KMS-11 (cell line): Measurements from ENCODE around the gene ICAM1.

Experiments used
- H2AFZ ChIP-seq: fragments of 200-600 bp; sonication (generic); 2 replicates; pipeline ENCODE4 v1.6.1; 2016; ENCODE audit warnings: antibody characterized with exemption, mixed run types, low read depth
- H3K27ac ChIP-seq: fragments of 200-600 bp; sonication (generic); 2 replicates; pipeline ENCODE4 v1.6.1; 2016; ENCODE audit warnings: mild to moderate bottlenecking, mixed run types
- H3K27me3 ChIP-seq: fragments of 200-600 bp; sonication (generic); 2 replicates; pipeline ENCODE4 v1.6.1; 2017; ENCODE audit warnings: mild to moderate bottlenecking, low read depth, mixed run types, moderate library complexity; ENCODE audit not compliant: insufficient read depth
- H3K36me3 ChIP-seq: fragments of 200-600 bp; sonication (generic); 2 replicates; pipeline ENCODE4 v1.6.1; 2017; ENCODE audit warnings: mild to moderate bottlenecking, mixed run types; ENCODE audit not compliant: insufficient read depth
- H3K4me1 ChIP-seq: fragments of 200-600 bp; sonication (generic); 2 replicates; pipeline ENCODE4 v1.6.1; 2016; ENCODE audit warnings: mild to moderate bottlenecking, low read depth, mixed run types; ENCODE audit not compliant: poor library complexity, severe bottlenecking
- H3K4me2 ChIP-seq: fragments of 200-600 bp; sonication (generic); 2 replicates; pipeline ENCODE4 v1.7.0; 2016; ENCODE audit warnings: mild to moderate bottlenecking, mixed run types
- H3K4me3 ChIP-seq: fragments of 200-600 bp; sonication (generic); IDR thresholded peaks from 2 replicates; pipeline ENCODE4 v1.6.1; 2017; ENCODE audit warnings: low read depth, low read length, mixed read lengths; ENCODE audit not compliant: insufficient read depth
- H3K79me2 ChIP-seq: fragments of 200-600 bp; sonication (generic); 2 replicates; pipeline ENCODE4 v1.6.1; 2016; ENCODE audit warnings: low read depth, mixed run types; ENCODE audit not compliant: insufficient read depth
- H3K9ac ChIP-seq: fragments of 200-600 bp; sonication (generic); 2 replicates; pipeline ENCODE4 v1.6.1; 2016; ENCODE audit warnings: mild to moderate bottlenecking, mixed run types
- H4K20me1 ChIP-seq: fragments of 200-600 bp; sonication (generic); 2 replicates; pipeline ENCODE4 v1.6.1; 2016; ENCODE audit warnings: mild to moderate bottlenecking, mixed run types; ENCODE audit not compliant: insufficient read depth
- TF ChIP-seq, protein P1 (sequence below): fragments of 200-600 bp; sonication (generic); conservative IDR thresholded peaks from 2 replicates; pipeline ENCODE4 v1.6.1; 2017; ENCODE audit warnings: low read depth, mild to moderate bottlenecking, antibody characterized with exemption, low read length, moderate library complexity, mixed read lengths

ICAM1 gene

DNA sequence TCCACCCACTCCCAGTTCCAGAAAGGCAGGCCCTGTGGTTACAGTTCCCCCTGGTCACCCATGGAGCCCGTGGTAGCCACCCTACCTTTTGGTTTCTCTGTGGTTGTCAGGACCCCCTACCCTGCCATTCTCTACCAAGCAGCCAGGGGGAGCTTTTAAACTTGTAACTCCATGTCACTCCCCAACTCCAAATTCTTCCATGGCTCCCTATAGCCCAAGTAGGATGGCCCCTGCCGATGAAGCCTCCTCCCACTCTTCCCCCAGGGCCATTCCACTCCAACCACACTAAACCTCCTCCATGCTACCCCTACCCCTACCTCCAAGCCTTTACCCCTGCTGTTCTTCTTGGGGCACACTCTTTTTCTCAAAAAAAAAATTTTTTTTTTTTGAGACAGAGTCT lies 42.0 kb upstream of the ICAM1 start:
- Histone ChIP-seq H3K4me3 (no peak overlapping the region), H3K79me2 (peaks cover 38% of the 10 kb centered on the region), H4K20me1 (no peaks in the 10 kb centered on the region), H3K27ac (no peak overlapping the region), H3K36me3 (no peaks in the 10 kb centered on the region), H3K4me2 (peak overlapping the region; percentile 88; the same call in 1 of the 2 replicates), H3K4me1 (peaks cover 63% of the 10 kb centered on the region), H2AFZ (no peak overlapping the region), H3K27me3 (no peaks in the 10 kb centered on the region), H3K9ac (no peak overlapping the region)
- TF ChIP-seq, protein P1, sequence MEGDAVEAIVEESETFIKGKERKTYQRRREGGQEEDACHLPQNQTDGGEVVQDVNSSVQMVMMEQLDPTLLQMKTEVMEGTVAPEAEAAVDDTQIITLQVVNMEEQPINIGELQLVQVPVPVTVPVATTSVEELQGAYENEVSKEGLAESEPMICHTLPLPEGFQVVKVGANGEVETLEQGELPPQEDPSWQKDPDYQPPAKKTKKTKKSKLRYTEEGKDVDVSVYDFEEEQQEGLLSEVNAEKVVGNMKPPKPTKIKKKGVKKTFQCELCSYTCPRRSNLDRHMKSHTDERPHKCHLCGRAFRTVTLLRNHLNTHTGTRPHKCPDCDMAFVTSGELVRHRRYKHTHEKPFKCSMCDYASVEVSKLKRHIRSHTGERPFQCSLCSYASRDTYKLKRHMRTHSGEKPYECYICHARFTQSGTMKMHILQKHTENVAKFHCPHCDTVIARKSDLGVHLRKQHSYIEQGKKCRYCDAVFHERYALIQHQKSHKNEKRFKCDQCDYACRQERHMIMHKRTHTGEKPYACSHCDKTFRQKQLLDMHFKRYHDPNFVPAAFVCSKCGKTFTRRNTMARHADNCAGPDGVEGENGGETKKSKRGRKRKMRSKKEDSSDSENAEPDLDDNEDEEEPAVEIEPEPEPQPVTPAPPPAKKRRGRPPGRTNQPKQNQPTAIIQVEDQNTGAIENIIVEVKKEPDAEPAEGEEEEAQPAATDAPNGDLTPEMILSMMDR: peak; percentile 59

DNA sequence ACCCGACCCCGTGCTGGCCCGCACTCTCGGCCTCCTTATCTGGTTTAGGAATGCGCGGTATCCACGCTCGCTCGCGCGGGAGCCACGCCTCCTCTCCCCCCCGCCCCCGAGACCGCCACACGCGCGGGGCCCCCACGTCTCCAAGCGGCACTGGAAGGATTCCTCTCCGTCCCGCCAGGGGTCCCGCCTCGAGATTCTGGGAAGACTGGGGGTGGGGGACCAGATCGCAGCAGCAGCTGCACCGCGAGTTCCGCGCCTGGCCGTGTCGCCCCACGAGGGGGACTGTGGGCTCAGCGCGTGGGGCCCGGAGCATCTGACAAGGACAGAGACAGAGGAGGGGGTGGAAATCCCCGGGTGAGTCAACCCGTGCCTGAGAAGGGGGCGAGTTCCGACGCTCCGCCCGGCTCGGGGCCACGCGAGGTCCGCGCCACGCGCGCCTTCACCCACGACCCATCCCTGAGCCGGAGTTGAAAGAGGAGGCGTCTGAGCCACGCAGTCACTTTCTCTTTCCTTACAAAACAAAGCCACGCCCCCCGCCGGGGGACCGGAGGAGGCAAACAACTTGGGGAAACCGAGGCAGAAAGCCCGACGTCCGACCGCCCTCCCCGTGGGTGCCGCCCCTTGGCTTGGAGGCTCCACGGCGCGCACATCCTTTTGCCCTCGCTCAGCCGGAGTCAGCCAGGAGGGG lies 40.6 kb upstream of the ICAM1 start:
- Histone ChIP-seq H3K9ac (peak overlapping the region; percentile 88), H3K4me2 (peak overlapping the region; percentile 88), H3K27ac (peak overlapping the region; percentile 62), H4K20me1 (no peaks in the 10 kb centered on the region), H3K79me2 (peaks cover 25% of the 10 kb centered on the region), H2AFZ (peak overlapping the region; percentile 76), H3K27me3 (no peaks in the 10 kb centered on the region), H3K36me3 (no peaks in the 10 kb centered on the region), H3K4me1 (peaks cover 49% of the 10 kb centered on the region), H3K4me3 (no peak overlapping the region)
- TF ChIP-seq, protein P1: no peak

DNA sequence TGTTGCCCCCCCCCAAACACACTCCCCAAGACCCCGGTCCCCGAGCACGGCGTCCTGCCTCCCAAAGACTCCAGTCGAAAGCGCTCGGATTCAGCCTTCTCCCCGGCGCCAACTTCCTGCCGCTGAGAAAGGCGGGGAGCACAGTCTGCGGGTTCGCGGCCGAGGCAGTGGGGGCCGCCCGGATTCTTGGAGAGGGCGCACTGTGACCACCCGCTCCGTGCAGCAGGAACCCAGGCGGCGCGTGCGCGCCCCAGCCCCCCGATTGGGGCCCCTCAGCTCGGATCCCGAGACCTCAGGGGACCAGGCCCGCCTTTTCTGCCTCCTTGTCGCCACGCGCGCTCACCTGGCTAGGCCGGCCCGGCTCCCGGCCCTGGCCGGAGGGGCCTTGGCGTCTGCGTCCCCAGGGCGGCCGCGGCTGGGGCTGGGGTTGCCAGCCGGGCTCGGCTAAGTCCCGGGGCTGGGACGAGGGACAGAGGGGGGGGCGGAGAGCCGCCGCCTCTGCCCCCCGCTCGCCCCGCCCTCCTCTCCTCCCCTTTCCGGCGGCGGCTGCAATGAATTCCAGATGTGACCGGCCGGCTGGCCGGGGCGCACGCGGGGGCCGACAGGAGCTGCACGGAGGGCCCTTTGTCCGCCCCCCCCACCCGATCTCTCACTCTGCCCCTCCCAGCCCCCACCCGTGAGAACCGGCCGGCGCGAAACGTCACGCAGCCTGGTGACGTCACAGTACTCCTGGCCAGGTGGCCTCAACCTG lies 39.9 kb upstream of the ICAM1 start, which contains the start of gene S1PR2:
S1PR2 (minus strand) TSS at position 471 of the 751 bp plus-strand sequence. CDS start 6,426 bp downstream, outside the sequence.
- H3K9ac ChIP-seq: peak within 1 kb of the TSS; percentile 88
- TF ChIP-seq, protein P1: no peak
- peak within 1 kb of the TSS; percentile 62 for H3K27ac ChIP-seq
- peak within 1 kb of the TSS; percentile 88 for H3K4me2 ChIP-seq
- peaks cover 18% of the 10 kb centered on the region for H3K79me2 ChIP-seq
- H4K20me1 ChIP-seq: no peaks in the 10 kb centered on the region
- no peaks in the 10 kb centered on the region for H3K36me3 ChIP-seq
- H3K4me1 ChIP-seq: peaks cover 44% of the 10 kb centered on the region
- H2AFZ ChIP-seq: peak within 1 kb of the TSS; percentile 76
- H3K27me3 ChIP-seq: no peaks in the 10 kb centered on the region
- H3K4me3 ChIP-seq: no peak within 1 kb of the TSS

DNA sequence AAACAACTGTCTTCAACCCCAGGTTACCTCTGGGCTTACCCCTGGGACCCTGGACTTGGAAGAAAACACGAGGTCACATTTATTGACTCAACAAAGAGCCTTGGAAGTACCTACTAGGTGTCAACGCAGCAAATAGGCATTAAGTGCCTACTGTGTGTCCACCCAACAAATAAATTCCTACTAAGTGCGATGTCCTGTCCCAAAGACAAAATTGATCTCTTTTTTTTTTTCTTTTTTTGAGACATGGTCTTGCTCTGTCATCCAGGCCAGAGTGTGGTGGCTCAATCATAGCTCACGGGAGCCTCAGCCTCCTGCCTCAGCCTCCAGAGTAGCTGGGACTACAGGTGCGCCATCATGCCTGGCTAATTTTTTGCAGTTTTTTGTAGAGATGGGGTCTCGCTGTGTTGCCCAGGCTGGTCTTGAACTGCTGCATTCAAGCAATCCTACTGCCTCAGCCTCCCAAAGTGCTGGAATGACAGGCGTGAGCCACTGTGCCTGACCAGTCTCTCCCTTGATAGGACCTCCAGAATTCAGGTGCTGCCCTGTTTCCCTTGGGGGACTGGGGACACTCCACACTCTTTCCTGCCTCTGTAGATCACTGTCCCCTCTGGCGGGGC lies 39.2 kb upstream of the ICAM1 start:
- no peaks in the 10 kb centered on the region for H3K27me3 ChIP-seq
- TF ChIP-seq, protein P1: 0 out of 2 replicates have a peak, but pooled peaks have one; percentile 4
- H3K4me3 ChIP-seq: no peak overlapping the region
- H3K4me1 ChIP-seq: peaks cover 41% of the 10 kb centered on the region
- no peaks in the 10 kb centered on the region for H3K36me3 ChIP-seq
- H2AFZ ChIP-seq: peak overlapping the region; percentile 18; the same call in 1 of the 2 replicates
- H3K27ac ChIP-seq: peak overlapping the region; percentile 62
- peaks cover 16% of the 10 kb centered on the region for H3K79me2 ChIP-seq
- H3K9ac ChIP-seq: peak overlapping the region; percentile 88
- H4K20me1 ChIP-seq: no peaks in the 10 kb centered on the region
- H3K4me2 ChIP-seq: peak overlapping the region; percentile 34; the same call in 1 of the 2 replicates
